ENCODE measurements around the gene CDKN2AIPNL. TPM values are rescaled to one million over a fixed set of nuclear protein-coding genes. Genes with fewer than 3 reads are reported as not detected.
A peak's percentile ranks its signal among the peaks of the same experiment; 100 is the strongest.

CDKN2AIPNL gene
- total and polyA plus RNA-seq, 2 of the 8 experiments (the other 6 are each of a cell fraction or from before 2014, with no cell fraction given): 40.0 to 56.3 TPM

DNA sequence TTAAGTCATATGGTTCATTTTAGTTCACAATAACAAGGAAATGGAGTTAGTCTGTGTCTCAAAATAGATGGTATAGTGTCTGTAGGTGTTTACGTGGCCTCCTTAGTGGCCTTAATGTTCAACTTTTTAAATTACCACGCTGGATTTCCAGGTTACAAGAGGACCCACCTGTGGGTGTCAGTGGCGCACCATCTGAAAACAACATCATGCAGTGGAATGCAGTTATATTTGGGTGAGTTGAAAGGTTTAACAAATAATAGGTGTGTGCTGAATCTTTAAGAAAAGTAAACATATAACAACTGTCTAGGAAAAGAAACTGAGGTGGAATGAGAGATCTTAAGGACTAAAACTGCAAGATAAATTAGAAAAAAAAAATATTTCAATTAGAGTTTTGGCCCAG is 37.4 kb downstream of the CDKN2AIPNL start:
- DNase-seq (ENCODE audit: low read depth in 1 of 2, low spot score in 2 of 2) (no peak), FAIRE-seq (no peak)
- no peak for TF ChIP-seq RXRA (IDR thresholded peaks at IDR 0.05; ENCODE audit: insufficient read depth, low read depth, low read length)
- no peak for TF ChIP-seq SIN3A (conservative IDR thresholded peaks at IDR 0.05 in 1 of 2, IDR thresholded peaks at IDR 0.05 in 1 of 2; ENCODE audit: low read depth in 1 of 2, low read length in 2 of 2)
- TF ChIP-seq, protein P1, sequence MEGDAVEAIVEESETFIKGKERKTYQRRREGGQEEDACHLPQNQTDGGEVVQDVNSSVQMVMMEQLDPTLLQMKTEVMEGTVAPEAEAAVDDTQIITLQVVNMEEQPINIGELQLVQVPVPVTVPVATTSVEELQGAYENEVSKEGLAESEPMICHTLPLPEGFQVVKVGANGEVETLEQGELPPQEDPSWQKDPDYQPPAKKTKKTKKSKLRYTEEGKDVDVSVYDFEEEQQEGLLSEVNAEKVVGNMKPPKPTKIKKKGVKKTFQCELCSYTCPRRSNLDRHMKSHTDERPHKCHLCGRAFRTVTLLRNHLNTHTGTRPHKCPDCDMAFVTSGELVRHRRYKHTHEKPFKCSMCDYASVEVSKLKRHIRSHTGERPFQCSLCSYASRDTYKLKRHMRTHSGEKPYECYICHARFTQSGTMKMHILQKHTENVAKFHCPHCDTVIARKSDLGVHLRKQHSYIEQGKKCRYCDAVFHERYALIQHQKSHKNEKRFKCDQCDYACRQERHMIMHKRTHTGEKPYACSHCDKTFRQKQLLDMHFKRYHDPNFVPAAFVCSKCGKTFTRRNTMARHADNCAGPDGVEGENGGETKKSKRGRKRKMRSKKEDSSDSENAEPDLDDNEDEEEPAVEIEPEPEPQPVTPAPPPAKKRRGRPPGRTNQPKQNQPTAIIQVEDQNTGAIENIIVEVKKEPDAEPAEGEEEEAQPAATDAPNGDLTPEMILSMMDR (IDR thresholded peaks at IDR 0.05; ENCODE audit: control extremely low read depth in 1 of 3, insufficient read depth in 1 of 3, low read depth in 1 of 3, low read length in 3 of 3): peak in 1 of 3 experiments; percentile 5; a peak in 1 of 4 replicates
- no peak for TF ChIP-seq CEBPB (IDR thresholded peaks at IDR 0.05; ENCODE audit: low read depth, low read length)
- no peak for TF ChIP-seq YY1 (IDR thresholded peaks at IDR 0.05; ENCODE audit: low read depth, low read length)
- TF ChIP-seq, protein P2, sequence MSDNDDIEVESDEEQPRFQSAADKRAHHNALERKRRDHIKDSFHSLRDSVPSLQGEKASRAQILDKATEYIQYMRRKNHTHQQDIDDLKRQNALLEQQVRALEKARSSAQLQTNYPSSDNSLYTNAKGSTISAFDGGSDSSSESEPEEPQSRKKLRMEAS (IDR thresholded peaks at IDR 0.05): no peak
- no peak for TF ChIP-seq RNF2 (IDR thresholded peaks at IDR 0.05; ENCODE audit: borderline replicate concordance, low read depth, low read length, missing control alignments, poor library complexity, severe bottlenecking)
- no peak for TF ChIP-seq FOSL1 (IDR thresholded peaks at IDR 0.05; ENCODE audit: insufficient read depth, low read depth, low read length)
- peak in 1 of 2 experiments; percentile 38; a peak in 3 of 4 replicates for TF ChIP-seq RAD21 (IDR thresholded peaks at IDR 0.05 in 1 of 2, conservative IDR thresholded peaks at IDR 0.05 in 1 of 2; ENCODE audit: low read depth in 2 of 2, low read length in 2 of 2)

More for the DNA sequence above, 37.4 kb downstream of the CDKN2AIPNL start:
- H2BK5ac ChIP-seq (ENCODE audit: low read depth, low read length): no peak overlapping the region
- no peak overlapping the region for H3K56ac ChIP-seq (replicated peaks; ENCODE audit: insufficient read length, low read depth, low read length)
- H3K23ac ChIP-seq (ENCODE audit: insufficient read length): no peak overlapping the region
- POLR2A ChIA-PET (ENCODE audit: partially characterized antibody): interaction anchor here (0.6 to 1.6 kb wide), 3 partner anchors 37 to 640 kb away, joined by 3 to 4 read pairs (median 3); partner anchors contain the start of gene CDKN2AIPNL
- no peak overlapping the region for H4K8ac ChIP-seq (ENCODE audit: extremely low read depth, insufficient read depth, low read length)
- CTCF ChIA-PET (ENCODE audit: partially characterized antibody): interaction anchor here (0.7 to 1.8 kb wide), 3 partner anchors 127 to 204 kb away, joined by 3 to 4 read pairs (median 3); no protein-coding TSS in a partner anchor
- H3K79me1 ChIP-seq (ENCODE audit: low read depth, low read length): no peaks in the 10 kb centered on the region
- no peak overlapping the region for H2AK5ac ChIP-seq (ENCODE audit: low read depth, low read length)
- 81% methylated on average over 3 of the region's 3 CpGs; no CpG with 5 or more reads in 1 of the 2 experiments for WGBS, 2 experiments (ENCODE audit: extremely low coverage in 1 of 2, insufficient coverage in 1 of 2, insufficient read length in 1 of 2, insufficient replicate concordance in 2 of 2, low coverage in 1 of 2, low lambda C conversion rate in 2 of 2, missing lambda C conversion rate in 1 of 2)
- no peak overlapping the region for H2BK12ac ChIP-seq (ENCODE audit: low read depth, low read length)
- no peaks in the 10 kb centered on the region for H3K9me3 ChIP-seq (ENCODE audit: insufficient read depth in 2 of 2, low read depth in 1 of 2, low read length in 1 of 2)
- H3K4ac ChIP-seq (replicated peaks; ENCODE audit: insufficient read length, low read depth, low read length): no peak overlapping the region
- no peak overlapping the region for H4K91ac ChIP-seq (replicated peaks; ENCODE audit: insufficient read length, low read length)
- peaks cover 12 to 59% of the 10 kb centered on the region in 2 experiments for H3K79me2 ChIP-seq (ENCODE audit: control insufficient read depth in 1 of 2, insufficient read depth in 2 of 2, low read length in 2 of 2)
- H3K18ac ChIP-seq (ENCODE audit: extremely low read depth, low read length): no peak overlapping the region
- no peak overlapping the region for H4K5ac ChIP-seq (ENCODE audit: insufficient read length, low read depth, low read length)
- H2AFZ ChIP-seq (ENCODE audit: low read length): no peak overlapping the region
- H3K14ac ChIP-seq (ENCODE audit: insufficient read length): no peak overlapping the region
- peaks cover 6 to 7% of the 10 kb centered on the region in 2 experiments for H4K20me1 ChIP-seq (replicated peaks in 1 of 2; ENCODE audit: control insufficient read depth in 1 of 2, insufficient read depth in 2 of 2, low read length in 2 of 2)
- H3K4me3 ChIP-seq (ENCODE audit: extremely low read depth in 1 of 4, insufficient read depth in 2 of 4, low read depth in 3 of 4, low read length in 4 of 4): no peak overlapping the region
- H2BK120ac ChIP-seq (replicated peaks; ENCODE audit: low read depth, low read length): no peak overlapping the region
- no peaks in the 10 kb centered on the region for H3K23me2 ChIP-seq (ENCODE audit: low read depth, low read length)
- H2BK15ac ChIP-seq (ENCODE audit: low read length): no peak overlapping the region
- no peak overlapping the region for H2BK20ac ChIP-seq (ENCODE audit: low read length)
- H3K36me3 ChIP-seq (ENCODE audit: control insufficient read depth in 2 of 4, insufficient read depth in 4 of 4, low read length in 3 of 4): peaks cover 0 to 35% (median 1%) of the 10 kb centered on the region in 4 experiments; a peak in 2 of 8 replicates
- H3K4me2 ChIP-seq (ENCODE audit: insufficient read depth in 1 of 2, low read depth in 2 of 2, low read length in 2 of 2): no peak overlapping the region
- H3K4me1 ChIP-seq (replicated peaks in 1 of 4; ENCODE audit: control insufficient read depth in 3 of 4, insufficient read depth in 4 of 4, low read length in 3 of 4): no peaks in the 10 kb centered on the region; a peak in 3 of 7 replicates
- H3K9ac ChIP-seq (replicated peaks in 1 of 4; ENCODE audit: extremely low read depth in 1 of 4, low read depth in 3 of 4, low read length in 3 of 4): no peak overlapping the region
- H3K27me3 ChIP-seq (replicated peaks in 1 of 4; ENCODE audit: control insufficient read depth in 3 of 4, extremely low read depth in 1 of 4, insufficient read depth in 3 of 4, low read length in 3 of 4): no peaks in the 10 kb centered on the region
- H3K27ac ChIP-seq (ENCODE audit: low read depth, low read length): no peak overlapping the region
